HEK293 (cell line): Measurements from ENCODE around the gene PPP1CA.

ENCODE experiments used
- CTCF ChIA-PET: fragments of 350-600 bp; formaldehyde crosslinking; extraction: SDS; loops from one replicate; lab custom pipeline; 2021; ENCODE audit warnings: antibody characterized with exemption; lab: Yijun Ruan, JAX
- POLR2A ChIA-PET: fragments of 300-600 bp; formaldehyde crosslinking; extraction: SDS; loops from one replicate; lab custom pipeline; 2020; ENCODE audit warnings: antibody characterized with exemption, inconsistent platforms; lab: Yijun Ruan, JAX
- H3K27ac ChIP-seq: fragments of 200-500 bp; sonication (Bioruptor generic); 2 replicates; pipeline ENCODE4 v1.5.1; 2014; ENCODE audit warnings: low read depth, low read length, control low read depth, inconsistent platforms; ENCODE audit errors: extremely low read depth
- H3K36me3 ChIP-seq, 2 experiments: fragments of 200-500 bp in 1 of 2; sonication (Bioruptor generic) in 1 of 2; 1 replicate in 1 of 2; 2 replicates in 1 of 2; pipeline ENCODE4 v1.5.1; 2014 to 2017; ENCODE audit warnings: inconsistent platforms in 2 of 2, low read length in 2 of 2; ENCODE audit not compliant: control insufficient read depth in 2 of 2, insufficient read depth in 1 of 2
- H3K4me1 ChIP-seq: fragments of 200-500 bp; sonication (Bioruptor generic); 2 replicates; pipeline ENCODE4 v1.5.1; 2014; ENCODE audit warnings: mild to moderate bottlenecking, low read length, inconsistent platforms; ENCODE audit not compliant: control insufficient read depth, insufficient read depth
- H3K4me3 ChIP-seq: 2 replicates; pipeline ENCODE4 v1.5.1; 2011; ENCODE audit warnings: low read depth, mild to moderate bottlenecking, control low read depth, low read length, moderate library complexity
- H3K9me3 ChIP-seq: fragments of 200-500 bp; sonication (Bioruptor generic); 2 replicates; pipeline ENCODE4 v1.5.1; 2014; ENCODE audit warnings: low read depth, low read length, inconsistent platforms; ENCODE audit not compliant: control insufficient read depth, insufficient read depth
- EGR2 ChIP-seq: fragments of 450-650 bp; formaldehyde crosslinking; IDR thresholded peaks from 2 replicates; pipeline ENCODE4 v1.5.1; 2016; ENCODE audit warnings: low read depth, missing biosample characterization, missing genetic modification characterization
- GLIS1 ChIP-seq: fragments of 450-650 bp; formaldehyde crosslinking; IDR thresholded peaks from 2 replicates; pipeline ENCODE4 v1.5.1; 2016; ENCODE audit warnings: missing biosample characterization, missing genetic modification characterization
- GLIS2 ChIP-seq: fragments of 450-650 bp; formaldehyde crosslinking; IDR thresholded peaks from 2 replicates; pipeline ENCODE4 v1.5.1; 2016; ENCODE audit warnings: missing biosample characterization, missing genetic modification characterization
- KLF1 ChIP-seq: fragments of 450-650 bp; formaldehyde crosslinking; IDR thresholded peaks from 2 replicates; pipeline ENCODE4 v1.5.1; 2016; ENCODE audit warnings: missing biosample characterization, missing genetic modification characterization
- KLF10 ChIP-seq: fragments of 450-650 bp; IDR thresholded peaks from 2 replicates; pipeline ENCODE4 v1.5.1; 2018; ENCODE audit warnings: missing biosample characterization, mild to moderate bottlenecking, missing genetic modification characterization
- KLF17 ChIP-seq: fragments of 450-650 bp; formaldehyde crosslinking; IDR thresholded peaks from 2 replicates; pipeline ENCODE4 v1.5.1; 2016; ENCODE audit warnings: missing biosample characterization, missing genetic modification characterization
- PRDM1 ChIP-seq: fragments of 450-650 bp; formaldehyde crosslinking; IDR thresholded peaks from 2 replicates; pipeline ENCODE4; 2016; ENCODE audit warnings: missing biosample characterization, missing genetic modification characterization
- SCRT1 ChIP-seq: fragments of 450-650 bp; formaldehyde crosslinking; IDR thresholded peaks from 2 replicates; pipeline ENCODE4 v1.5.1; 2016; ENCODE audit warnings: missing biosample characterization, missing genetic modification characterization, borderline replicate concordance
- SP2 ChIP-seq: fragments of 450-650 bp; formaldehyde crosslinking; IDR thresholded peaks from 2 replicates; pipeline ENCODE4 v1.5.1; 2016; ENCODE audit warnings: missing biosample characterization, missing genetic modification characterization
- SP7 ChIP-seq: fragments of 450-650 bp; formaldehyde crosslinking; IDR thresholded peaks from 2 replicates; pipeline ENCODE4 v1.5.1; 2016; ENCODE audit warnings: missing biosample characterization, missing genetic modification characterization
- ZBTB21 ChIP-seq: fragments of 450-650 bp; formaldehyde crosslinking; IDR thresholded peaks from 2 replicates; pipeline ENCODE4 v1.5.1; 2017; ENCODE audit warnings: missing biosample characterization, missing genetic modification characterization
- ZFHX2 ChIP-seq: fragments of 450-650 bp; formaldehyde crosslinking; conservative IDR thresholded peaks from 2 replicates; pipeline ENCODE4 v1.5.1; 2016; ENCODE audit warnings: missing biosample characterization, missing genetic modification characterization
- ZFP41 ChIP-seq: fragments of 450-650 bp; formaldehyde crosslinking; IDR thresholded peaks from 2 replicates; pipeline ENCODE4 v1.5.1; 2016; ENCODE audit warnings: missing biosample characterization, missing genetic modification characterization, borderline replicate concordance
- ZIC2 ChIP-seq: fragments of 450-650 bp; formaldehyde crosslinking; IDR thresholded peaks from 2 replicates; pipeline ENCODE4 v1.5.1; 2016; ENCODE audit warnings: missing biosample characterization, missing genetic modification characterization
- ZNF157 ChIP-seq: fragments of 450-650 bp; formaldehyde crosslinking; IDR thresholded peaks from 2 replicates; pipeline ENCODE4 v1.5.1; 2016; ENCODE audit warnings: missing biosample characterization, missing genetic modification characterization
- ZNF174 ChIP-seq: fragments of 450-650 bp; formaldehyde crosslinking; IDR thresholded peaks from 2 replicates; pipeline ENCODE4 v1.5.0; 2017; ENCODE audit warnings: missing biosample characterization, mild to moderate bottlenecking, missing genetic modification characterization
- ZNF239 ChIP-seq: fragments of 450-650 bp; formaldehyde crosslinking; IDR thresholded peaks from 2 replicates; pipeline ENCODE4 v1.5.1; 2016; ENCODE audit warnings: missing biosample characterization, missing genetic modification characterization
- ZNF473 ChIP-seq: fragments of 450-650 bp; formaldehyde crosslinking; IDR thresholded peaks from 2 replicates; pipeline ENCODE4 v1.5.1; 2017; ENCODE audit warnings: missing biosample characterization, missing genetic modification characterization
- ZNF48 ChIP-seq: fragments of 450-650 bp; formaldehyde crosslinking; IDR thresholded peaks from 2 replicates; pipeline ENCODE4 v1.5.1; 2016; ENCODE audit warnings: missing biosample characterization, missing genetic modification characterization
- ZNF488 ChIP-seq: fragments of 450-650 bp; formaldehyde crosslinking; IDR thresholded peaks from 2 replicates; pipeline ENCODE4 v1.5.1; 2016; ENCODE audit warnings: missing biosample characterization, missing genetic modification characterization
- ZNF510 ChIP-seq: fragments of 450-650 bp; formaldehyde crosslinking; IDR thresholded peaks from 2 replicates; pipeline ENCODE4 v1.5.1; 2018; ENCODE audit warnings: mild to moderate bottlenecking, missing genetic modification characterization, missing biosample characterization; ENCODE audit not compliant: insufficient replicate concordance
- ZNF600 ChIP-seq: fragments of 450-650 bp; formaldehyde crosslinking; IDR thresholded peaks from 2 replicates; pipeline ENCODE4 v1.5.1; 2016; ENCODE audit warnings: missing biosample characterization, missing genetic modification characterization
- ZNF629 ChIP-seq: fragments of 450-650 bp; formaldehyde crosslinking; IDR thresholded peaks from 2 replicates; pipeline ENCODE4 v1.5.1; 2017; ENCODE audit warnings: missing biosample characterization, missing genetic modification characterization
- ZNF660 ChIP-seq: fragments of 450-650 bp; IDR thresholded peaks from 2 replicates; pipeline ENCODE4 v1.5.1; 2018; ENCODE audit warnings: missing biosample characterization, mild to moderate bottlenecking, missing genetic modification characterization
- TF ChIP-seq, protein P1 (sequence below): fragments of 450-650 bp; formaldehyde crosslinking; IDR thresholded peaks from 2 replicates; pipeline ENCODE4 v1.5.1; 2016; ENCODE audit warnings: missing biosample characterization, missing genetic modification characterization
- TF ChIP-seq, protein P2 (sequence below): fragments of 450-650 bp; formaldehyde crosslinking; IDR thresholded peaks from 2 replicates; pipeline ENCODE4 v1.5.1; 2017; ENCODE audit warnings: missing biosample characterization, missing genetic modification characterization

The PPP1CA gene

DNA sequence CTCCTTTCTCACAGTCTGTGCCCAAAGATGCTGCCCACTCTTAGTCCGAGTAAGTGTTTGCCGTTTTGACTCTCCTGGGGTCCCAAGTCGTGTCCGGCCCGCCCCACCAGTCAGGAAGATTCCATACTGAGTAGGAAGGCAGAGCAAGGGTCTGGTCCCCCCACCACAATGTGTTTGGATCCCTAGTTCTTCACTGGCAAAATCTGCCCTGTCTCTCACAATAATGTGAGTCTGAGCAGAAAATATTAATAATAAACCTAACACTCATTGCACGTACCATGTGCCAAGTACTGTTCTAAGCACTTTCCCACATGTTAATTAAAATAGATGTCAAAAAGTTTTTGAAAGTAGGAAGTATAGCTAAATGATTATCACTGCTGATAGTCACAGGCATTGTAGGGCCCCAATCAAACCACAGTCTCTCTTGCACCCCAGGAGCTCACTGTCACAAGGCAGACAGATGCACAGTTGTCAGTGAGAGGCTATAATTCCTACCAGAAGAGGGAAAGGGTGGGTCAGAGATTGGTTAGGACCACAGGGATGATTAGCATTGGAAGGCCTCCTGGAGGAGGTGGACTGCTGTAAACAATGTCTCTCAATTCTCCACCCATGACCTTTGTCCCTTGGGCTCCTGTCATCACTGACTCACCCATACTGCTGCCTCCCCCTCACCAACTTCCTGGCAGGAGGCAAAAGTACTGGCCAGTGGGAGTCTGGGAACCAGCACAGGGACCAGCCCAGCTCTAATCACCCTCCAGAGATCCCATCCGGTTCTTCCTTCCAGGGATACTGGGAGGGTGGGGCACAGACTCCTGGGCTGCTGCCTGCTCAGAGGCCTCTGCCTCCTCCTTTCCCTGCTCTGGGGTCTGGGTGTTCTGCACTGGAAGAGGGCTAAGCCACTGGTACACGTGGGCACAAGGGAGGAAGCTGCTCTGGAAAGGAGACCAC, 47.3 kb downstream of the PPP1CA start:
- Histone ChIP-seq H3K4me3 (peak overlapping the region; percentile 72), H3K36me3 (no peaks in the 10 kb centered on the region), H3K4me1 (no peaks in the 10 kb centered on the region), H3K27ac (peak overlapping the region; percentile 35; the same call in 1 of the 2 replicates), H3K9me3 (no peaks in the 10 kb centered on the region)
- POLR2A ChIA-PET, result interaction anchor here (0.5 to 4.2 kb wide), 16 partner anchors 11 to 1643 kb away, joined by 3 to 30 read pairs (median 5); partner anchors contain the start of genes CLCF1 and RAD9A
- CTCF ChIA-PET, result interaction anchor here (0.6 to 30.4 kb wide), 10 partner anchors 8 to 1343 kb away, joined by 3 to 898 read pairs (median 4); partner anchors contain the start of genes CLCF1, PPP1CA and RAD9A
- TF ChIP-seq GLIS2 (tag by site-specific recombination), result peak; percentile 19
- peak; percentile 70 for TF ChIP-seq ZIC2 (tag by site-specific recombination)
- TF ChIP-seq ZNF157 (tag by site-specific recombination), result no peak
- peak; percentile 59 for TF ChIP-seq KLF17
- TF ChIP-seq ZNF488 (tag by site-specific recombination), result no peak
- TF ChIP-seq SP7 (tag by site-specific recombination), result peak; percentile 49; the same call in 1 of the 2 replicates
- peak; percentile 79 for TF ChIP-seq KLF1 (tag by site-specific recombination)
- peak; percentile 86 for TF ChIP-seq GLIS1 (tag by site-specific recombination)
- 0 out of 2 replicates have a peak, but pooled peaks have one; percentile 27 for TF ChIP-seq ZNF600 (tag by site-specific recombination)
- TF ChIP-seq SP2 (tag by site-specific recombination), result peak; percentile 60
- TF ChIP-seq SCRT1, result no peak
- no peak for TF ChIP-seq PRDM1 (tag by site-specific recombination)
- peak; percentile 65 for TF ChIP-seq EGR2 (tag by site-specific recombination)
- TF ChIP-seq ZFHX2, result peak; percentile 60; the same call in 1 of the 2 replicates
- TF ChIP-seq ZNF629 (tag by site-specific recombination), result peak; percentile 80
- TF ChIP-seq ZBTB21 (tag by site-specific recombination), result 0 out of 2 replicates have a peak, but pooled peaks have one; percentile 32

DNA sequence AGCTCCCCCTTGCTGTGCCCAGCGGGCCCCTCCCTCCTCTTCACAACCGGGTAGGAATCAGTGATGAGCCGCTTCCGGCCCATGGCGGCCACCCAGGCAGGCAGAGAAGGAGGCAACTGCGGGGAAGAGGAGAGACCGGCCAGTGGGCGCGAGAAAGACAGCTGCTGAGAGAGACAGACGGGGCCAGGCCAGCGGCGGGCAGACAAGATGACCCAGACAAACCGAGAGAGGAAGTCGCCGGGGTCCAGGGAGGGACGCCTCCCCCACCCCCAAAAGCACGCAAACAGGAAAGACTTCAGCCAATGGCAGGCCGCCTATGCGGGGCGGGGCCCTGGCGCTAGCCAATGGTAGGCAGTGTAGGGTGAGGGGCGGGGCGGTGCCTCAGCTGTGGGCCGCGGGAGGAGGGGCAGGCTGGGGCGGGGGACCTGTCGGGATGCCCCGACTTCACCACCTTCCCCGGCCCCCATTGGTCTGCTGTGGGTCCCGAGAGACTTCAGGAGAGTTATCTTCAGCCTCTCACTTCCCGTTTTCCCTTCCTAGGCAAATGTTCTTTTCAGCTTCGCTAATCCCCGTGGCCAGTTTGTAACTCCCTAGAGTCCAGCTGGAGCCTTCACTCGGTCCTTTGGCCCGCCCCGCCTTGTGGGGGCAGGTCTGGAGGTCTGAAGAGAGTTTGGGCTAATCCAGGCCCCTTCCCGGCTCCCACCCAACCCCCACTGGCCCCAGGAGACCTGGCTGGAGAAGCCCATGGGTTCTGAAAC, 48.2 kb downstream of the PPP1CA start, which contains the start of gene POLD4:
TSS of gene POLD4 (minus strand) at position 230 of the 758 bp plus-strand sequence. CDS start at position 83, 147 bp downstream.
- POLR2A ChIA-PET, result interaction anchor here (0.5 to 4.2 kb wide), 16 partner anchors 10 to 334 kb away, joined by 3 to 30 read pairs (median 4); partner anchors contain the start of genes CLCF1, PPP1CA and RAD9A
- CTCF ChIA-PET, result interaction anchor here (0.6 to 30.4 kb wide), 12 partner anchors 7 to 1344 kb away, joined by 3 to 898 read pairs (median 4); partner anchors contain the start of genes CLCF1 and RAD9A
- Histone ChIP-seq H3K4me1 (no peaks in the 10 kb centered on the region), H3K27ac (peak within 1 kb of the TSS; percentile 59), H3K36me3 (no peaks in the 10 kb centered on the region), H3K9me3 (no peaks in the 10 kb centered on the region), H3K4me3 (peak within 1 kb of the TSS; percentile 72)
- TF ChIP-seq ZNF174 (tag by site-specific recombination) (no peak), ZNF48 (no peak), KLF10 (tag by site-specific recombination) (peak; percentile 92), KLF17 (peak; percentile 55; the same call in 1 of the 2 replicates), ZNF473 (tag by site-specific recombination) (no peak), EGR2 (tag by site-specific recombination) (peak; percentile 12; the same call in 1 of the 2 replicates), ZFP41 (tag by site-specific recombination) (no peak), ZNF239 (no peak), ZNF660 (tag by site-specific recombination) (no peak), ZNF510 (tag by site-specific recombination) (no peak)
- TF ChIP-seq, protein P1, sequence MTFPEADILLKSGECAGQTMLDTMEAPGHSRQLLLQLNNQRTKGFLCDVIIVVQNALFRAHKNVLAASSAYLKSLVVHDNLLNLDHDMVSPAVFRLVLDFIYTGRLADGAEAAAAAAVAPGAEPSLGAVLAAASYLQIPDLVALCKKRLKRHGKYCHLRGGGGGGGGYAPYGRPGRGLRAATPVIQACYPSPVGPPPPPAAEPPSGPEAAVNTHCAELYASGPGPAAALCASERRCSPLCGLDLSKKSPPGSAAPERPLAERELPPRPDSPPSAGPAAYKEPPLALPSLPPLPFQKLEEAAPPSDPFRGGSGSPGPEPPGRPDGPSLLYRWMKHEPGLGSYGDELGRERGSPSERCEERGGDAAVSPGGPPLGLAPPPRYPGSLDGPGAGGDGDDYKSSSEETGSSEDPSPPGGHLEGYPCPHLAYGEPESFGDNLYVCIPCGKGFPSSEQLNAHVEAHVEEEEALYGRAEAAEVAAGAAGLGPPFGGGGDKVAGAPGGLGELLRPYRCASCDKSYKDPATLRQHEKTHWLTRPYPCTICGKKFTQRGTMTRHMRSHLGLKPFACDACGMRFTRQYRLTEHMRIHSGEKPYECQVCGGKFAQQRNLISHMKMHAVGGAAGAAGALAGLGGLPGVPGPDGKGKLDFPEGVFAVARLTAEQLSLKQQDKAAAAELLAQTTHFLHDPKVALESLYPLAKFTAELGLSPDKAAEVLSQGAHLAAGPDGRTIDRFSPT (tag by site-specific recombination), result peak; percentile 15
- TF ChIP-seq, protein P2, sequence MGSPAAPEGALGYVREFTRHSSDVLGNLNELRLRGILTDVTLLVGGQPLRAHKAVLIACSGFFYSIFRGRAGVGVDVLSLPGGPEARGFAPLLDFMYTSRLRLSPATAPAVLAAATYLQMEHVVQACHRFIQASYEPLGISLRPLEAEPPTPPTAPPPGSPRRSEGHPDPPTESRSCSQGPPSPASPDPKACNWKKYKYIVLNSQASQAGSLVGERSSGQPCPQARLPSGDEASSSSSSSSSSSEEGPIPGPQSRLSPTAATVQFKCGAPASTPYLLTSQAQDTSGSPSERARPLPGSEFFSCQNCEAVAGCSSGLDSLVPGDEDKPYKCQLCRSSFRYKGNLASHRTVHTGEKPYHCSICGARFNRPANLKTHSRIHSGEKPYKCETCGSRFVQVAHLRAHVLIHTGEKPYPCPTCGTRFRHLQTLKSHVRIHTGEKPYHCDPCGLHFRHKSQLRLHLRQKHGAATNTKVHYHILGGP, result no peak
